ENCODE results near the gene STING1. TPM values are rescaled to one million over a fixed set of nuclear protein-coding genes. Genes with fewer than 3 reads are reported as not detected.
A peak's percentile ranks its signal among the peaks of the same experiment; 100 is the strongest.
"Not testable (repeated sequence)": the region's sequence is repeated elsewhere in the genome, so short reads cannot be mapped to it uniquely, and the experiment has no call there.

STING1 gene
- total and polyA plus RNA-seq, 2 of the 13 experiments (the other 11 are each of a cell fraction or from before 2014, with no cell fraction given) = 1.3 to 4.4 TPM

- Histone ChIP-seq H3K79me2 (ENCODE audit: insufficient read depth, low read length) (peaks cover 45% of the 10 kb centered on the region), H3K4me2 (ENCODE audit: low read depth, low read length) (peak overlapping the region; percentile 82), H3K9ac (ENCODE audit: insufficient read depth, low read depth, low read length) (peak overlapping the region; percentile 53), H2AFZ (ENCODE audit: low read length) (no peak overlapping the region), H3K36me3 (replicated peaks in 1 of 2; ENCODE audit: control insufficient read depth in 1 of 2, insufficient read depth in 2 of 2, low read length in 2 of 2) (no peaks in the 10 kb centered on the region), H3K4me1 (ENCODE audit: insufficient read depth, low read length) (peaks cover 43% of the 10 kb centered on the region), H3K9me3 (ENCODE audit: low read length) (no peaks in the 10 kb centered on the region), H3K4me3 (replicated peaks in 1 of 3; ENCODE audit: insufficient read depth in 1 of 3, low read depth in 2 of 3, low read length in 3 of 3) (peak overlapping the region in 1 of 3 experiments; percentile 35; a peak in 2 of 6 replicates), H3K27ac (ENCODE audit: extremely low read length, insufficient read depth, low read length) (peak overlapping the region; percentile 73), H4K20me1 (ENCODE audit: insufficient read depth, low read length) (no peaks in the 10 kb centered on the region), H3K27me3 (ENCODE audit: control insufficient read depth in 1 of 2, insufficient read depth in 2 of 2, low read length in 2 of 2) (no peaks in the 10 kb centered on the region)
- FAIRE-seq (no peak), ATAC-seq (peak; percentile 23; the same call in 2 of the 3 replicates), DNase-seq (ENCODE audit: low spot score) (no peak)
- WGBS (ENCODE audit: low lambda C conversion rate) = 72% methylated on average over 3 of the region's 3 CpGs
- no peak for TF ChIP-seq ZNF20 (CRISPR knock-in tag; IDR thresholded peaks at IDR 0.05)
- peak; percentile 23; the same call in 1 of the 2 replicates for TF ChIP-seq POLR2AphosphoS5 (IDR thresholded peaks at IDR 0.05; ENCODE audit: low read depth, low read length)
- 0 out of 2 replicates have a peak, but pooled peaks have one; percentile 6 for TF ChIP-seq ZNF264 (CRISPR knock-in tag; IDR thresholded peaks at IDR 0.05)
- TF ChIP-seq MEIS2 (CRISPR knock-in tag; IDR thresholded peaks at IDR 0.05) = no peak
- TF ChIP-seq ZSCAN29 (CRISPR knock-in tag; conservative IDR thresholded peaks at IDR 0.05) = 0 out of 2 replicates have a peak, but pooled peaks have one; percentile 9
- intact Hi-C loops (cut with micrococcal nuclease; ENCODE audit: unreplicated experiment) = no loop called here
- ChIA-PET POLR2A (interaction anchor here (0.8 to 1.4 kb wide), 4 partner anchors 11 to 92 kb away, joined by 3 to 10 read pairs (median 5); partner anchors contain the start of genes DNAJC18 and UBE2D2), CTCF (ENCODE audit: low intra/inter-chr PET ratio, low total read pairs) (no interaction called here)
- no TSS peak for BruUV-seq (replicated peaks)
- in situ Hi-C loops (cut with HindIII; ENCODE audit: extremely low pct_ligation_motif_present, low pct_unique_long_range_greater_than_20kb) = no loop called here
Measured at GRCh38 chr5:139531772-139532169, 49.2 kb upstream of the STING1 start.

GRCh38 chr5:139530079-139530478, 47.5 kb upstream of the STING1 start:
- Histone ChIP-seq H3K4me2 (ENCODE audit: low read depth, low read length) (peak overlapping the region; percentile 82), H3K27ac (ENCODE audit: extremely low read length, insufficient read depth, low read length) (peak overlapping the region; percentile 73), H3K79me2 (ENCODE audit: insufficient read depth, low read length) (peaks cover 62% of the 10 kb centered on the region), H3K4me1 (ENCODE audit: insufficient read depth, low read length) (peaks cover 49% of the 10 kb centered on the region), H3K4me3 (replicated peaks in 1 of 3; ENCODE audit: insufficient read depth in 1 of 3, low read depth in 2 of 3, low read length in 3 of 3) (peak overlapping the region in 2 of 3 experiments; percentile 21 to 73; a peak in 1 of 6 replicates)
- ATAC-seq; CTCF ChIA-PET (ENCODE audit: low intra/inter-chr PET ratio, low total read pairs); H2AFZ ChIP-seq (ENCODE audit: low read length); intact Hi-C loops (cut with micrococcal nuclease; ENCODE audit: unreplicated experiment); FAIRE-seq; H3K36me3 ChIP-seq (replicated peaks in 1 of 2; ENCODE audit: control insufficient read depth in 1 of 2, insufficient read depth in 2 of 2, low read length in 2 of 2); H3K9ac ChIP-seq (ENCODE audit: insufficient read depth, low read depth, low read length); BruUV-seq (replicated peaks); H3K27me3 ChIP-seq (ENCODE audit: control insufficient read depth in 1 of 2, insufficient read depth in 2 of 2, low read length in 2 of 2); H3K9me3 ChIP-seq (ENCODE audit: low read length); H4K20me1 ChIP-seq (ENCODE audit: insufficient read depth, low read length); DNase-seq (ENCODE audit: low spot score); in situ Hi-C loops (cut with HindIII; ENCODE audit: extremely low pct_ligation_motif_present, low pct_unique_long_range_greater_than_20kb): not testable (repeated sequence)
- POLR2A ChIA-PET = interaction anchor here (2.5 kb wide), 1 partner anchor 31 kb away, joined by 10 read pairs; the partner anchor contains the start of gene UBE2D2
- peak; percentile 50 for TF ChIP-seq RBFOX2 (IDR thresholded peaks at IDR 0.05; ENCODE audit: low read depth, low read length)
- 95% methylated on average over 2 of the region's 2 CpGs for WGBS (ENCODE audit: low lambda C conversion rate)

Measured in HepG2 (cell line).